Measurements from ENCODE around the gene USP12. TPM values are rescaled to one million over a fixed set of nuclear protein-coding genes. Genes with fewer than 3 reads are reported as not detected.
"Not testable (repeated sequence)": the region's sequence is repeated elsewhere in the genome, so short reads cannot be mapped to it uniquely, and the experiment has no call there.

Gene USP12
- total RNA-seq: 10 to 100 TPM; 18.7 to 20.7 TPM

- DNase-seq: peak; percentile 20
- peaks cover 43% of the 10 kb centered on the region for H3K4me1 Mint-ChIP-seq
- no peaks in the 10 kb centered on the region for H3K36me3 Mint-ChIP-seq (ENCODE audit: low read depth)
These were observed at the start of gene USP12 for GRCh38 chr13:27171244-27171826. USP12 (minus strand) TSS chr13:27171811; CDS start chr13:27171639, 172 bp downstream.

GRCh38 chr13:27219611-27220010, 48.0 kb upstream of the USP12 start:
- H3K27ac Mint-ChIP-seq: no peak overlapping the region
- DNase-seq: no peak
- H3K9me3 Mint-ChIP-seq: no peaks in the 10 kb centered on the region
- ChIA-PET CTCF (interaction anchor here (0.6 kb wide), 1 partner anchor 59 kb away, joined by 5 read pairs; no protein-coding TSS in a partner anchor), POLR2A (no interaction called here)
- no peak overlapping the region for H3K4me3 Mint-ChIP-seq
- H3K27me3 Mint-ChIP-seq: peaks cover 4% of the 10 kb centered on the region
- H3K4me1 Mint-ChIP-seq: no peaks in the 10 kb centered on the region
- H3K36me3 Mint-ChIP-seq (ENCODE audit: low read depth): no peaks in the 10 kb centered on the region

More at GRCh38 chr13:27171244-27171826, at the start of gene USP12:
- no peaks in the 10 kb centered on the region for H3K27me3 Mint-ChIP-seq
- ChIA-PET POLR2A (no interaction called here), CTCF (interaction anchor here (0.9 kb wide), 1 partner anchor 8 kb away, joined by 3 read pairs; no protein-coding TSS in a partner anchor)
- H3K4me3 Mint-ChIP-seq: peak within 1 kb of the TSS; percentile 90
- H3K27ac Mint-ChIP-seq: peak within 1 kb of the TSS; percentile 96
- no peaks in the 10 kb centered on the region for H3K9me3 Mint-ChIP-seq

GRCh38 chr13:27218861-27219260, 47.2 kb upstream of the USP12 start:
- H3K9me3 Mint-ChIP-seq; H3K4me1 Mint-ChIP-seq; H3K27ac Mint-ChIP-seq; DNase-seq; POLR2A ChIA-PET; H3K4me3 Mint-ChIP-seq; CTCF ChIA-PET; H3K27me3 Mint-ChIP-seq; H3K36me3 Mint-ChIP-seq (ENCODE audit: low read depth): not testable (repeated sequence)

GRCh38 chr13:27217791-27218190, 46.2 kb upstream of the USP12 start:
- H3K4me3 Mint-ChIP-seq; H3K36me3 Mint-ChIP-seq (ENCODE audit: low read depth); H3K27me3 Mint-ChIP-seq; H3K9me3 Mint-ChIP-seq; CTCF ChIA-PET; H3K27ac Mint-ChIP-seq; H3K4me1 Mint-ChIP-seq; DNase-seq; POLR2A ChIA-PET: not testable (repeated sequence)

- POLR2A ChIA-PET; H3K4me3 Mint-ChIP-seq; H3K27ac Mint-ChIP-seq; H3K27me3 Mint-ChIP-seq; DNase-seq; H3K36me3 Mint-ChIP-seq (ENCODE audit: low read depth); H3K9me3 Mint-ChIP-seq; H3K4me1 Mint-ChIP-seq; CTCF ChIA-PET: not testable (repeated sequence)
These were observed 41.8 kb upstream of the USP12 start for GRCh38 chr13:27213386-27213785.

- H3K4me1 Mint-ChIP-seq: peaks cover 7% of the 10 kb centered on the region
- H3K27ac Mint-ChIP-seq: no peak overlapping the region
- H3K9me3 Mint-ChIP-seq: peaks cover 1% of the 10 kb centered on the region
- DNase-seq: no peak
- CTCF ChIA-PET: interaction anchor here (1.6 kb wide), 2 partner anchors 28 to 61 kb away, joined by 3 read pairs; no protein-coding TSS in a partner anchor
- POLR2A ChIA-PET: no interaction called here
- no peaks in the 10 kb centered on the region for H3K36me3 Mint-ChIP-seq (ENCODE audit: low read depth)
- H3K27me3 Mint-ChIP-seq: no peaks in the 10 kb centered on the region
- no peak overlapping the region for H3K4me3 Mint-ChIP-seq
These were observed 40.3 kb upstream of the USP12 start for GRCh38 chr13:27211771-27212364.

GRCh38 chr13:27211271-27211670, 39.7 kb upstream of the USP12 start:
- Mint-ChIP-seq H3K27ac (no peak overlapping the region), H3K36me3 (ENCODE audit: low read depth) (no peaks in the 10 kb centered on the region), H3K9me3 (peaks cover 1% of the 10 kb centered on the region), H3K4me3 (no peak overlapping the region), H3K27me3 (no peaks in the 10 kb centered on the region), H3K4me1 (peaks cover 7% of the 10 kb centered on the region)
- no peak for DNase-seq
- ChIA-PET CTCF (interaction anchor here (0.6 to 1.6 kb wide), 3 partner anchors 29 to 660 kb away, joined by 3 to 5 read pairs (median 3); no protein-coding TSS in a partner anchor), POLR2A (no interaction called here)

GRCh38 chr13:27208514-27208913, 36.9 kb upstream of the USP12 start:
- no peaks in the 10 kb centered on the region for H3K27me3 Mint-ChIP-seq
- H3K27ac Mint-ChIP-seq: no peak overlapping the region
- H3K4me3 Mint-ChIP-seq: no peak overlapping the region
- peaks cover 1% of the 10 kb centered on the region for H3K9me3 Mint-ChIP-seq
- peaks cover 7% of the 10 kb centered on the region for H3K4me1 Mint-ChIP-seq
- ChIA-PET POLR2A (interaction anchor here (0.6 kb wide), 1 partner anchor 35 kb away, joined by 4 read pairs; no protein-coding TSS in a partner anchor), CTCF (interaction anchor here (0.7 to 2.0 kb wide), 2 partner anchors 10 to 13 kb away, joined by 3 to 5 read pairs; no protein-coding TSS in a partner anchor)
- no peak for DNase-seq
- H3K36me3 Mint-ChIP-seq (ENCODE audit: low read depth): no peaks in the 10 kb centered on the region

GRCh38 chr13:27203854-27204253, 32.2 kb upstream of the USP12 start:
- Mint-ChIP-seq H3K27me3 (no peaks in the 10 kb centered on the region), H3K4me1 (no peaks in the 10 kb centered on the region), H3K27ac (no peak overlapping the region), H3K9me3 (no peaks in the 10 kb centered on the region), H3K36me3 (ENCODE audit: low read depth) (no peaks in the 10 kb centered on the region), H3K4me3 (no peak overlapping the region)
- CTCF ChIA-PET: interaction anchor here (0.5 kb wide), 1 partner anchor 69 kb away, joined by 3 read pairs; no protein-coding TSS in a partner anchor
- no peak for DNase-seq
- POLR2A ChIA-PET: no interaction called here

- POLR2A ChIA-PET: no interaction called here
- DNase-seq: no peak
- Mint-ChIP-seq H3K4me3 (no peak overlapping the region), H3K36me3 (ENCODE audit: low read depth) (no peaks in the 10 kb centered on the region), H3K9me3 (no peaks in the 10 kb centered on the region), H3K27me3 (no peaks in the 10 kb centered on the region), H3K4me1 (no peaks in the 10 kb centered on the region), H3K27ac (no peak overlapping the region)
- CTCF ChIA-PET: no interaction called here
These were observed 31.6 kb upstream of the USP12 start for GRCh38 chr13:27203186-27203585.

- ChIA-PET POLR2A (no interaction called here), CTCF (no interaction called here)
- Mint-ChIP-seq H3K4me3 (no peak overlapping the region), H3K4me1 (no peaks in the 10 kb centered on the region), H3K27me3 (no peaks in the 10 kb centered on the region), H3K27ac (no peak overlapping the region), H3K36me3 (ENCODE audit: low read depth) (no peaks in the 10 kb centered on the region), H3K9me3 (peaks cover 5% of the 10 kb centered on the region)
- DNase-seq: no peak
These were observed 30.1 kb upstream of the USP12 start for GRCh38 chr13:27201661-27202060.

GRCh38 chr13:27200413-27201070, 28.9 kb upstream of the USP12 start:
- no peaks in the 10 kb centered on the region for H3K27me3 Mint-ChIP-seq
- H3K9me3 Mint-ChIP-seq: peaks cover 5% of the 10 kb centered on the region
- CTCF ChIA-PET: interaction anchor here (1.0 kb wide), 1 partner anchor 69 kb away, joined by 3 read pairs; no protein-coding TSS in a partner anchor
- H3K4me1 Mint-ChIP-seq: no peaks in the 10 kb centered on the region
- H3K4me3 Mint-ChIP-seq: no peak overlapping the region
- no peaks in the 10 kb centered on the region for H3K36me3 Mint-ChIP-seq (ENCODE audit: low read depth)
- POLR2A ChIA-PET: no interaction called here
- no peak for DNase-seq
- no peak overlapping the region for H3K27ac Mint-ChIP-seq

- Mint-ChIP-seq H3K4me1 (peaks cover 7% of the 10 kb centered on the region), H3K27ac (no peak overlapping the region), H3K4me3 (no peak overlapping the region), H3K27me3 (no peaks in the 10 kb centered on the region), H3K36me3 (ENCODE audit: low read depth) (no peaks in the 10 kb centered on the region), H3K9me3 (peaks cover 5% of the 10 kb centered on the region)
- no peak for DNase-seq
- ChIA-PET POLR2A (no interaction called here), CTCF (interaction anchor here (0.9 kb wide), 1 partner anchor 34 kb away, joined by 3 read pairs; no protein-coding TSS in a partner anchor)
These were observed 28.1 kb upstream of the USP12 start for GRCh38 chr13:27199696-27200095.

Data from activated CD4-positive, alpha-beta T cell treated with anti-CD3 and anti-CD28 coated beads, Interleukin-2, amount 10 ng/mL, durations not matched to agents 7 days and 5 days (primary cell).